Fibroblast of villous mesenchyme (primary cell): ENCODE results near the gene YEATS2. TPM values are rescaled to one million over a fixed set of nuclear protein-coding genes. Genes with fewer than 3 reads are reported as not detected.

Experiments
- DNase-seq: peaks from one replicate; pipeline ENCODE4 v3.0.0-alpha.2; 2010; ENCODE audit warnings: low read depth
- H3K4me3 ChIP-seq: 2 replicates; pipeline ENCODE4 v1.5.1; 2011; ENCODE audit warnings: low read depth, mild to moderate bottlenecking, low read length
- total RNA-seq: library from RNA; depleted of rRNA; stranded (reverse); fragments of >200 nt; gene quantifications from 2 replicates; pipeline ENCODE4 v1.2.3, GENCODE V29; 2012
- TF ChIP-seq, protein P1 (sequence below): IDR thresholded peaks from 2 replicates; pipeline ENCODE4 v1.5.1; 2012; ENCODE audit warnings: low read depth, mild to moderate bottlenecking, low read length; ENCODE audit not compliant: insufficient read depth

YEATS2 gene
- total RNA-seq, 1 donor = 57.0 TPM

DNA sequence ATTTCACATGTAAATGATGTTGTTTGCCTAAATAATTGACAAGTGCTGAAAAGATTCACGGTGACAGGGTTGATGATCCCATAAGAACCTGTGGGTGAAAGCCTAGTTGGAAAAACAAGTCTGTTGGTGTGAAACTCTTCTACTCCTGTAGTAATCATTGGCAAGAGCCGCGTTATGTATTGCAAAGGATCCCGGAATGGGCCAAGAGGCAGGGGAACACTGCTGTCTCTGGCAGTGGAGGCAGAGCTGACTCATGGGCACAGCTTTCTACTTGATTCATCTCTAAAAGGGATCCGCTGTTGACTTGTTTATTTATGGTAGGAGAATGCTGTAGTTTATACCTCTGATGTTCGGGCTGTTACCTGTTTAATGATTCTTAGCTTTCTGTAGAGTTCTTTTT lies 64.7 kb downstream of the YEATS2 start:
- DNase-seq = no peak
- no peak overlapping the region for H3K4me3 ChIP-seq

DNA sequence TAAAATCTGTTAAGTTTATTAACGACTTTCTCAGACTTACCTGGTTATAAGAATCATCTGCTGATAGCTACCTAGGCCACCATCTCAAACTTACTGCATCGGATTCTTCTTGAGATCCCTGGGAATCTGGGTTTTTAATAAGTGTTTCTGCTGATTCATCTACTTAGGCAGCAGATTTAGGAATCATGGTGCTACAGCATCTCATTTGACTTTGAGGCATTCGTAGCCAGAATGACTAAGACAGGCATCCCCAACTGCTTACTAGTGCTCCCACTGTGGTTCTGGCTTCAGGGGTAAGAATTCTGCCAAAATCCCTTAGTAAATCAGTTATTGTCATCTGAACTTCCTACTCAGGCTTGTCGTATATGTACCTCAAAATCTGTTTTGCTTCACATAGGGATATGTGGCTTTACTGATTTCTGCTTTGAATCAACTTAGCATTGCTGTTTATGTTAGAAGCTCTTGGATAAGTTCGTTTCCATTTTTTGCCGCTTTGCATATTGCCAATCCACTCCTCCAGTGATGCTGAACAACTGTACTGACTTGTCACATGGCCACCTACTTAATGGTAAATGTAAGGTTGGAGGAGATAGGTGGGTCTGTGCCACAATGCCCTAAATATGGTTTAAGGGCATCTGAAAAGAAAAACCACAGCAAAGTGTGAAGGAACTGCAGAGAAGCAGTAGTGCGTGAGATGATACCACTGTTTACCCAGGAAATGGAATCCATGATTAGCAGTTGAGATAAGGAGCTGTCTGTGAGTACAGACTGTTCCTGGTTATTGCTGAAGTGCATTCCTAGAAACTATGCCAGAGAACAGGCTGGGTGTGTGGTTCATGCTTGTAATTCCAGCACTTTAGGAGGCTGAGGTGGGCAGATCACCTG lies 67.5 kb downstream of the YEATS2 start:
- H3K4me3 ChIP-seq = no peak overlapping the region
- TF ChIP-seq, protein P1, sequence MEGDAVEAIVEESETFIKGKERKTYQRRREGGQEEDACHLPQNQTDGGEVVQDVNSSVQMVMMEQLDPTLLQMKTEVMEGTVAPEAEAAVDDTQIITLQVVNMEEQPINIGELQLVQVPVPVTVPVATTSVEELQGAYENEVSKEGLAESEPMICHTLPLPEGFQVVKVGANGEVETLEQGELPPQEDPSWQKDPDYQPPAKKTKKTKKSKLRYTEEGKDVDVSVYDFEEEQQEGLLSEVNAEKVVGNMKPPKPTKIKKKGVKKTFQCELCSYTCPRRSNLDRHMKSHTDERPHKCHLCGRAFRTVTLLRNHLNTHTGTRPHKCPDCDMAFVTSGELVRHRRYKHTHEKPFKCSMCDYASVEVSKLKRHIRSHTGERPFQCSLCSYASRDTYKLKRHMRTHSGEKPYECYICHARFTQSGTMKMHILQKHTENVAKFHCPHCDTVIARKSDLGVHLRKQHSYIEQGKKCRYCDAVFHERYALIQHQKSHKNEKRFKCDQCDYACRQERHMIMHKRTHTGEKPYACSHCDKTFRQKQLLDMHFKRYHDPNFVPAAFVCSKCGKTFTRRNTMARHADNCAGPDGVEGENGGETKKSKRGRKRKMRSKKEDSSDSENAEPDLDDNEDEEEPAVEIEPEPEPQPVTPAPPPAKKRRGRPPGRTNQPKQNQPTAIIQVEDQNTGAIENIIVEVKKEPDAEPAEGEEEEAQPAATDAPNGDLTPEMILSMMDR = no peak

More for the DNA sequence above, 64.7 kb downstream of the YEATS2 start:
- TF ChIP-seq, protein P1 = no peak

DNA sequence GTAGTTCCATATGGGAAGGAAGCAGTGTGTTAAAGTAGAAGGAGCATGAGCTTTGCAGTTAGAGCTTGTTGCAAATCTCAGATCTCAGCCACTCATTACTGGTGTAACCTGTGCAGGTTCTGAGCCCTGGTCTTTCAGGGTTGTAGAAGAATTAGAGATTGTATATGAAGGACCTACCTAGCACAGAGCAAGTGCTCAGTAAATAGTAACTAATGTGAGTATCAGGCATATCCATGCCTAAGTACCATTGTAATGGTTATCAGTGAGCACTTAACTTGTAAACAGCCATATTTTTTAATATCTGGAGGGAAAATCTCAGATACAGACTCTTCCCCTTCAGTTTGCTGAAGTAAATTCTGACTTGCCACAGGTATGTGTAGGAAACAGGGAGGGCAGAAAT lies 68.5 kb downstream of the YEATS2 start:
- no peak for DNase-seq
- TF ChIP-seq, protein P1 = no peak
- H3K4me3 ChIP-seq = no peak overlapping the region

More for the DNA sequence above, 67.5 kb downstream of the YEATS2 start:
- DNase-seq = peak; percentile 94

DNA sequence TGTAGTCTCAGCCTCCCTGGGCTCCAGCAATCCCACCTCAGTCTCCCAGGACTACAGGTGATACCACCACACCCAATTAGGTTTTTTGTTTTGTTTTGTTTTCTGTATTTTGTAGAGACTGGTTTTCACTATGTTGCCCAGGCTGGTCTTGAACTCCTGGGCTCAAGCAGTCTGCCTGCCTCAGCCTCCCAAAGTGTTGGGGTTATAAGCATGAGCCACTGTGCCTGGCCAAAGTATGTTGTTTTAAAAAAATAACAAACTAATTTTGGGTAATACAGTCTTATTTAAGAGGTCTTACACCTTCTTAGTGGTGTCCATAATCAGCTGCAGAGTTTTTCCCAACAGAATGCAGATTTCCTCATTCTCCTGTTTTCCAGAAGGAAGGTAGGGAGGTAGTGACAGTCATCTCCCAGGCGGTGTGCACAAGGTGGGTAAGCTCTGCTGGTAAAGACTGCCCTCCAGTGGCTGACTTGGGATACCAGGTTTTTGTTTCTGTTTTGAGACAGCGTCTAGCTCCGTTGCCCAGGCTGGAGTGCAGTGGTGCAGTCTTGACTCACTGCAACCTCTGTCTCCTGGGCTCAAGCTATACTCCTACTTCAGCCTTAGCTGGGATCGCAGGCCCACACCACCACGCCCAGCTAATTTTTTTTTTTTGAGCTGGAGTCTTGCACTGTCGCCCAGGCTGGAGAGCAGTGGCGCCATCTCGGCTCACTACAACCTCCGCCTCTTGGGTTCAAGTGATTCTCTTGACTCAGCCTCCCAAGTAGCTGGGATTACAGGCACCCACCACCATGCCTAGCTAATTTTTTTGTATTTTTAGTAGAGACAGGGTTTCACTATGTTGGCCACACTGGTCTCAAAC lies 69.4 kb downstream of the YEATS2 start:
- DNase-seq = peak; percentile 82
- TF ChIP-seq, protein P1 = peak; percentile 88
- no peak overlapping the region for H3K4me3 ChIP-seq

DNA sequence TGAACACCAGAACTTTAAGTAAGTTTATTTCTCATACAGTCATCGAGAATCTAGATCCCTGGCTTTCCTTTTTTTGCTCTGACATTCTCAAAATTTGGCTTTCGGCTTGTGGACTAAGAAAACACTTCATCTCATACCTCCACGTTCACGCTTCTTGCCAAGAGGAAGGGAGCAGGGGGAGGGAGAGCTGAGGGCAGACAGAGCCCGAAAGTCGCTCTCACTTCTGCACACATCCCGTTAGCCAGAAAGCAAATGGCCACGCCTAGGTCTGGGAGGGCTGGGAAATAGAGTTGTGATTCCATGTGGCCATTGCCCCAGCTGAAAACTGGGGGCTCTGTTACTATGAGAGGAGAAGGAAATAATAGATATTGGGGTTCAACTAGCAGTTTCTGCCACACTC lies 70.5 kb downstream of the YEATS2 start:
- H3K4me3 ChIP-seq = no peak overlapping the region
- TF ChIP-seq, protein P1 = no peak
- no peak for DNase-seq

DNA sequence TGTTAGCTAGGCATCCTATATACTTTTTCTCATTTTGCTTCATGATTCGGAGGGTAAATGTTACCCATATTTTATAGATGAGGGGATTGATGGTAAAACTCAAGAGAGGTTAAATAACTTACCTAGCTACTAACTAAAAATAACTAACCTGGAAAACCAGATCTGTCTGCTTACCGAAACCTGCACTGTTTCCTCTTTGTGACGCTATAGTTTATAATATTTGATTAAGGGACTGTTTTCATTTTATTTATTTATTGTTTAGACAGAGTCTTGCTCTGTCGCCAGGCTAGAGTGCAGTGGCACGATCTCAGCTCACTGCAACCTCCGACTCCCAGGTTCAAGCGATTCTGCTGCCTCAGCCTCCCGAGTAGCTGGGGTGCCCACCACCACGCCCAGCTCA lies 71.9 kb downstream of the YEATS2 start:
- no peak for DNase-seq
- TF ChIP-seq, protein P1 = no peak
- no peak overlapping the region for H3K4me3 ChIP-seq
